ENCODE measurements around the gene HS6ST2.

Gene HS6ST2

GRCh38 chrX:132594129-132594528 lies 364.3 kb downstream of the HS6ST2 start:
- no peaks in the 10 kb centered on the region for H3K36me3 ChIP-seq (ENCODE audit: insufficient read depth, low read length)
- no peak overlapping the region for H3K27ac ChIP-seq (ENCODE audit: low read depth, low read length)
- no peak overlapping the region for H2AFZ ChIP-seq (ENCODE audit: low read length, unreplicated experiment)
- no peaks in the 10 kb centered on the region for H3K4me1 ChIP-seq (ENCODE audit: control insufficient read depth, insufficient read depth, low read length, unreplicated experiment)
- H3K27me3 ChIP-seq (ENCODE audit: insufficient read depth, low read length): no peaks in the 10 kb centered on the region
- H3K4me3 ChIP-seq (ENCODE audit: low read depth, low read length): no peak overlapping the region
- no peaks in the 10 kb centered on the region for H3K79me2 ChIP-seq (ENCODE audit: control insufficient read depth, insufficient read depth, low read length, unreplicated experiment)

- H3K27me3 ChIP-seq (ENCODE audit: insufficient read depth, low read length): no peaks in the 10 kb centered on the region
- H3K79me2 ChIP-seq (ENCODE audit: control insufficient read depth, insufficient read depth, low read length, unreplicated experiment): no peaks in the 10 kb centered on the region
- no peak overlapping the region for H3K4me3 ChIP-seq (ENCODE audit: low read depth, low read length)
- H3K27ac ChIP-seq (ENCODE audit: low read depth, low read length): no peak overlapping the region
- no peaks in the 10 kb centered on the region for H3K36me3 ChIP-seq (ENCODE audit: insufficient read depth, low read length)
- H2AFZ ChIP-seq (ENCODE audit: low read length, unreplicated experiment): no peak overlapping the region
- H3K4me1 ChIP-seq (ENCODE audit: control insufficient read depth, insufficient read depth, low read length, unreplicated experiment): no peaks in the 10 kb centered on the region
Measured at GRCh38 chrX:132592880-132593279, 365.5 kb downstream of the HS6ST2 start.

- Histone ChIP-seq H3K36me3 (ENCODE audit: insufficient read depth, low read length) (no peaks in the 10 kb centered on the region), H2AFZ (ENCODE audit: low read length, unreplicated experiment) (no peak overlapping the region), H3K27me3 (ENCODE audit: insufficient read depth, low read length) (no peaks in the 10 kb centered on the region), H3K79me2 (ENCODE audit: control insufficient read depth, insufficient read depth, low read length, unreplicated experiment) (no peaks in the 10 kb centered on the region), H3K4me1 (ENCODE audit: control insufficient read depth, insufficient read depth, low read length, unreplicated experiment) (no peaks in the 10 kb centered on the region), H3K27ac (ENCODE audit: low read depth, low read length) (no peak overlapping the region), H3K4me3 (ENCODE audit: low read depth, low read length) (no peak overlapping the region)
Measured at GRCh38 chrX:132591719-132592275, 366.6 kb downstream of the HS6ST2 start.

GRCh38 chrX:132590350-132591026 lies 367.9 kb downstream of the HS6ST2 start:
- H3K36me3 ChIP-seq (ENCODE audit: insufficient read depth, low read length): no peaks in the 10 kb centered on the region
- no peak overlapping the region for H3K4me3 ChIP-seq (ENCODE audit: low read depth, low read length)
- no peak overlapping the region for H3K27ac ChIP-seq (ENCODE audit: low read depth, low read length)
- H3K27me3 ChIP-seq (ENCODE audit: insufficient read depth, low read length): no peaks in the 10 kb centered on the region
- no peaks in the 10 kb centered on the region for H3K4me1 ChIP-seq (ENCODE audit: control insufficient read depth, insufficient read depth, low read length, unreplicated experiment)
- H3K79me2 ChIP-seq (ENCODE audit: control insufficient read depth, insufficient read depth, low read length, unreplicated experiment): no peaks in the 10 kb centered on the region
- no peak overlapping the region for H2AFZ ChIP-seq (ENCODE audit: low read length, unreplicated experiment)

- Histone ChIP-seq H3K79me2 (ENCODE audit: control insufficient read depth, insufficient read depth, low read length, unreplicated experiment) (no peaks in the 10 kb centered on the region), H3K4me1 (ENCODE audit: control insufficient read depth, insufficient read depth, low read length, unreplicated experiment) (no peaks in the 10 kb centered on the region), H3K4me3 (ENCODE audit: low read depth, low read length) (no peak overlapping the region), H3K27ac (ENCODE audit: low read depth, low read length) (no peak overlapping the region), H3K27me3 (ENCODE audit: insufficient read depth, low read length) (peaks cover 4% of the 10 kb centered on the region; the same call in 1 of the 2 replicates), H2AFZ (ENCODE audit: low read length, unreplicated experiment) (no peak overlapping the region), H3K36me3 (ENCODE audit: insufficient read depth, low read length) (no peaks in the 10 kb centered on the region)
Measured at GRCh38 chrX:132584936-132585335, 373.5 kb downstream of the HS6ST2 start.

- Histone ChIP-seq H3K27ac (ENCODE audit: low read depth, low read length) (no peak overlapping the region), H2AFZ (ENCODE audit: low read length, unreplicated experiment) (no peak overlapping the region), H3K27me3 (ENCODE audit: insufficient read depth, low read length) (no peaks in the 10 kb centered on the region), H3K36me3 (ENCODE audit: insufficient read depth, low read length) (no peaks in the 10 kb centered on the region), H3K79me2 (ENCODE audit: control insufficient read depth, insufficient read depth, low read length, unreplicated experiment) (no peaks in the 10 kb centered on the region), H3K4me3 (ENCODE audit: low read depth, low read length) (no peak overlapping the region), H3K4me1 (ENCODE audit: control insufficient read depth, insufficient read depth, low read length, unreplicated experiment) (no peaks in the 10 kb centered on the region)
Measured at GRCh38 chrX:132576939-132577338, 381.5 kb downstream of the HS6ST2 start.

All from ACC112 (cell line).